ENCODE results near the gene PLEKHG7.

DNA sequence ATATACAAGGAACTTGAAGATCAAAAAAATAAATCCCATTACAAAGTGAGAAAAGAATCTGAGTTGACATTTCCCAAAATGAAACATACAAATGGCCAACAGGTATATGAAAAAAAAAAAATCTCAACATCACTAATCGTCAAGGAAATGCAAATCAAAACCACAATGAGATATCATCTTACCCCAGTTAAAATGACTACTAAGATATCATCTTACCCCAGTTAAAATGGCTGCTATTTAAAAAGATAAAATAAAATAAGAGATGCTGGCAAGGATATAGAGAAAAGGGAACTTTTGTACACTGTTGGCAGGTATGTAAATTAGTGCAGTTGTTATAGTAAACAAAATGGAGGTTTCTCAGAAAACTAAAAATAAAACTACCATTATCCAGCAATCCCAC is 44.4 kb downstream of the PLEKHG7 start:
- TF ChIP-seq, protein P1, sequence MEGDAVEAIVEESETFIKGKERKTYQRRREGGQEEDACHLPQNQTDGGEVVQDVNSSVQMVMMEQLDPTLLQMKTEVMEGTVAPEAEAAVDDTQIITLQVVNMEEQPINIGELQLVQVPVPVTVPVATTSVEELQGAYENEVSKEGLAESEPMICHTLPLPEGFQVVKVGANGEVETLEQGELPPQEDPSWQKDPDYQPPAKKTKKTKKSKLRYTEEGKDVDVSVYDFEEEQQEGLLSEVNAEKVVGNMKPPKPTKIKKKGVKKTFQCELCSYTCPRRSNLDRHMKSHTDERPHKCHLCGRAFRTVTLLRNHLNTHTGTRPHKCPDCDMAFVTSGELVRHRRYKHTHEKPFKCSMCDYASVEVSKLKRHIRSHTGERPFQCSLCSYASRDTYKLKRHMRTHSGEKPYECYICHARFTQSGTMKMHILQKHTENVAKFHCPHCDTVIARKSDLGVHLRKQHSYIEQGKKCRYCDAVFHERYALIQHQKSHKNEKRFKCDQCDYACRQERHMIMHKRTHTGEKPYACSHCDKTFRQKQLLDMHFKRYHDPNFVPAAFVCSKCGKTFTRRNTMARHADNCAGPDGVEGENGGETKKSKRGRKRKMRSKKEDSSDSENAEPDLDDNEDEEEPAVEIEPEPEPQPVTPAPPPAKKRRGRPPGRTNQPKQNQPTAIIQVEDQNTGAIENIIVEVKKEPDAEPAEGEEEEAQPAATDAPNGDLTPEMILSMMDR (conservative IDR thresholded peaks at IDR 0.05; ENCODE audit: low read depth, low read length), result no peak
- TF ChIP-seq EZH2 (IDR thresholded peaks at IDR 0.05; ENCODE audit: borderline replicate concordance, low read depth, low read length, poor library complexity, severe bottlenecking), result no peak

All from A673 (cell line).